Heart left ventricle (tissue), 16 donors: ENCODE measurements around the gene MAP4K1. TPM values are rescaled to one million over a fixed set of nuclear protein-coding genes. Genes with fewer than 3 reads are reported as not detected.

Source experiments
- ATAC-seq, 4 donors: fragments of 200-7000 bp; cut with Tn5 transposase; one replicate each; pipeline ENCODE4 v1.9.1; 2020 to 2022; ENCODE audit warnings: moderate library complexity in 4 of 4, mild to moderate bottlenecking in 3 of 4, moderate number of reproducible peaks in 1 of 4
- DNase-seq, 5 donors: peaks; one replicate each; pipeline ENCODE4 v3.0.0-alpha.2; 2020
- H3K27ac ChIP-seq, 12 donors: fragments of 200-600 bp; sonication (generic) in 4 of 12; one replicate each; pipeline versions ENCODE4 v1.5.0 to v1.8.0; 2016 to 2022; ENCODE audit warnings: mild to moderate bottlenecking in 2 of 12
- H3K27me3 ChIP-seq, 9 donors: fragments of 200-600 bp; sonication (generic) in 2 of 9; one replicate each; pipeline versions ENCODE4 v1.5.1 to v1.8.0; 2016 to 2022; ENCODE audit warnings: mild to moderate bottlenecking in 3 of 9
- H3K36me3 ChIP-seq, 9 donors: fragments of 200-600 bp; sonication (generic) in 2 of 9; one replicate each; pipeline versions ENCODE4 v1.5.0 to v1.8.0; 2018 to 2022; ENCODE audit warnings: mild to moderate bottlenecking in 2 of 9
- H3K4me1 ChIP-seq, 12 donors: fragments of 200-600 bp; sonication (generic) in 4 of 12; one replicate each; pipeline versions ENCODE4 v1.5.0 to v1.8.0; 2016 to 2022; ENCODE audit warnings: mild to moderate bottlenecking in 3 of 12
- H3K4me3 ChIP-seq, 12 donors: fragments of 200-600 bp; sonication (generic) in 4 of 12; one replicate each; pipeline versions ENCODE4 v1.5.0 to v1.8.0; 2017 to 2022; ENCODE audit warnings: mild to moderate bottlenecking in 9 of 12, moderate library complexity in 4 of 12
- H3K9me3 ChIP-seq, 12 donors: fragments of 200-600 bp; sonication (generic) in 4 of 12; one replicate each; pipeline versions ENCODE4 v1.5.0 to v1.8.0; 2016 to 2022; ENCODE audit warnings: mild to moderate bottlenecking in 1 of 12
- POLR2A ChIP-seq, 2 donors: fragments of 450-650 bp; IDR thresholded peaks; one replicate each; pipeline ENCODE4 v1.6.1; 2017; ENCODE audit warnings: antibody characterized with exemption in 2 of 2, mild to moderate bottlenecking in 2 of 2, moderate library complexity in 2 of 2
- WGBS, 4 donors: extraction: QIAGEN DNeasy Blood & Tissue Kit in 2 of 4; methylation state at CpG; one replicate each; pipeline versions ENCODE4 v1.1.5 to v1.1.7; 2013 to 2018; 5-methylcytosine and 5-hydroxymethylcytosine counted together
- intact Hi-C, 10 donors: fragments of 100-400 bp; cut with DNase I; formaldehyde crosslinking; loops; one replicate each; pipeline versions ENCODE4 v1.11.1 to v1.14.2; 2022
- polyA plus RNA-seq, 2 donors: library from polyadenylated mRNA; stranded (reverse); fragments of 200-250 nt; gene quantifications; one replicate each; pipeline ENCODE4 v1.2.3, GENCODE V29; 2013
- total RNA-seq, 9 donors: library from RNA; depleted of rRNA in 2 of 9; stranded (reverse); fragments of >200 nt in 2 of 9; fragmentation: NEBNext Ultra II Directional in 3 of 9; extraction: Animal tissue kit (Norgen Biotek cat#: 25700) in 3 of 9; gene quantifications; one replicate each; pipeline versions ENCODE4 v1.1.0 to v1.2.4, GENCODE V29; 2016 to 2023
- TF ChIP-seq, protein P1 (sequence below), 12 donors: fragments of 200-600 bp; sonication (generic) in 4 of 12; IDR thresholded peaks; one replicate each; pipeline versions ENCODE4 v1.5.0 to v1.8.0; 2018 to 2022; ENCODE audit warnings: antibody characterized with exemption in 12 of 12, mild to moderate bottlenecking in 5 of 12
- donor health status: ischemic (EF 13 %, LVEDD 7.1; RV severe dilation, severe dysfunction).
- donor health status: healthy with polysubstance abuse.
- donor health status: DM: no; HTN: yes; CAD: no.
- donor health status: DM: no; HTN: no; CAD: no.
- donor health status: ischemic (EF 25% LVEDD 6.9; RV normal size, moderate dysfunction).
- donor health status: ischemic (EF 25% LVEDD 5.7; RV mildly dilated, moderate dysfunction).
- donor health status: healthy.
- donor health status: DM: yes; HTN: yes; CAD: no.
- donor health status: ischemic (EF 35%, LVEDD 5.7; RV mildly dilated, moderate dysfunction).
- donor health status: nonischemic (EF 11% LVEDD 7.7; RV severe dilation, severe dysfunction).
- donor health status: DM: yes; HTN: yes; CAD: no.
- donor health status: PGD.
- donor health status: ischemic (EF 29% LVEDD 5.4; RV normal size, mild dysfunction).
- donor health status: nonischemic (EF 23%, LVEDD 6.1; RV moderate dilation, normal function).

The MAP4K1 gene
- total and polyA plus RNA-seq, 11 donors = 0.69 to 9.9 (median 2.7) TPM

DNA sequence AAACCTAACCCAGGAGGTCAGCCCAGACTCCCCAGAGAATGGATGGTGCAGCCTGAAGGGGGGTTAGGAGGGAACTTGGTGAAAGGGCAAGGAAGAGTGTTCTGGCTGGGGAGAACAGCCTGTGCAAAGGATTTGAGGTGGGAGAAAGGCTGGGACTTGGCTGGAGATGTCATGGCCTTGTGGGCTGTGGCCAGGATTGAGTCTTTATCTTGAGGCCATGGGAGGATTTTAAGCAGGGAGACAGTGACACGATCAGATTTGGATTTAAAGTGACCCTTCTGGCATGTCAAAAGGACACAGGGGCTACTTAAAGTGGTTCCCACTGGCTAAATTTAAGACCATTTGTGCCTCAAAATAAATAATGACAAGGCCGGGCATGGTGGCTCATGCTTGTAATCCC, 29.7 kb downstream of the MAP4K1 start:
- H3K27ac ChIP-seq = peak overlapping the region in 1 of 12 donors; percentile 38
- intact Hi-C loops = loop anchor here in 1 of 10 donors (10.0 kb wide), 1 partner anchor 153 kb away; the partner anchor contains the start of gene RYR1
- 67 to 83% (median 77%) methylated on average over 2 of the region's 2 CpGs for WGBS, 4 donors
- H3K9me3 ChIP-seq = no peaks in the 10 kb centered on the region
- H3K36me3 ChIP-seq = no peaks in the 10 kb centered on the region
- no peak for TF ChIP-seq POLR2A (IDR thresholded peaks at IDR 0.05)
- TF ChIP-seq, protein P1, sequence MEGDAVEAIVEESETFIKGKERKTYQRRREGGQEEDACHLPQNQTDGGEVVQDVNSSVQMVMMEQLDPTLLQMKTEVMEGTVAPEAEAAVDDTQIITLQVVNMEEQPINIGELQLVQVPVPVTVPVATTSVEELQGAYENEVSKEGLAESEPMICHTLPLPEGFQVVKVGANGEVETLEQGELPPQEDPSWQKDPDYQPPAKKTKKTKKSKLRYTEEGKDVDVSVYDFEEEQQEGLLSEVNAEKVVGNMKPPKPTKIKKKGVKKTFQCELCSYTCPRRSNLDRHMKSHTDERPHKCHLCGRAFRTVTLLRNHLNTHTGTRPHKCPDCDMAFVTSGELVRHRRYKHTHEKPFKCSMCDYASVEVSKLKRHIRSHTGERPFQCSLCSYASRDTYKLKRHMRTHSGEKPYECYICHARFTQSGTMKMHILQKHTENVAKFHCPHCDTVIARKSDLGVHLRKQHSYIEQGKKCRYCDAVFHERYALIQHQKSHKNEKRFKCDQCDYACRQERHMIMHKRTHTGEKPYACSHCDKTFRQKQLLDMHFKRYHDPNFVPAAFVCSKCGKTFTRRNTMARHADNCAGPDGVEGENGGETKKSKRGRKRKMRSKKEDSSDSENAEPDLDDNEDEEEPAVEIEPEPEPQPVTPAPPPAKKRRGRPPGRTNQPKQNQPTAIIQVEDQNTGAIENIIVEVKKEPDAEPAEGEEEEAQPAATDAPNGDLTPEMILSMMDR (IDR thresholded peaks at IDR 0.05) = no peak
- no peaks in the 10 kb centered on the region for H3K4me1 ChIP-seq
- no peak for ATAC-seq
- H3K27me3 ChIP-seq = peaks cover 0 to 8% (median 0%) of the 10 kb centered on the region in 9 donors
- no peak overlapping the region for H3K4me3 ChIP-seq
- DNase-seq = no peak

DNA sequence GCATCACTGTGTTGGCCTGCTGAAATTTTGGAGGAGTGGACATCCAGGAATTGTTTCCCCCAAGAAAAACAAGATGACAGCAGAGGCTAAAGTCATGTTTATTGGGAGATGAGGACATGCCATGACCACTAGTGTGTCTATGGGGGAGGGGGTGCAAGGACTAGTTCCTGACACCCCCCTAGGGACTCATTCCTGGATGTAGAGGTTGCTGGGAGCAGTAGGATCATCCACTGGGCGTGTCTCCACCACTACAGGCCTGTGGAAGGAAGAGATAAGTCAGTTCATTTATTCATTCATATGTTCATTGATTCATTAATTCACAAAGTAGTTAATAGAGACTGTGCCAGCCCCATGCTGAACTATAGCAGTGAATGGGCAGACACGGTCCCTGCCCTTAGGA, 30.2 kb downstream of the MAP4K1 start:
- Histone ChIP-seq H3K4me3 (no peak overlapping the region), H3K9me3 (no peaks in the 10 kb centered on the region), H3K27me3 (peaks cover 0 to 5% (median 0%) of the 10 kb centered on the region in 9 donors), H3K36me3 (no peaks in the 10 kb centered on the region), H3K27ac (peak overlapping the region in 1 of 12 donors; percentile 38), H3K4me1 (no peaks in the 10 kb centered on the region)
- ATAC-seq (peak in 2 of 4 donors; percentile 14 to 48), DNase-seq (no peak)
- no peak for TF ChIP-seq POLR2A (IDR thresholded peaks at IDR 0.05)
- TF ChIP-seq, protein P1 (IDR thresholded peaks at IDR 0.05) = no peak
- intact Hi-C loops = loop anchor here in 1 of 10 donors (10.0 kb wide), 1 partner anchor 153 kb away; the partner anchor contains the start of gene RYR1
- WGBS, 4 donors = 75 to 80% (median 75%) methylated on average over 2 of the region's 2 CpGs

DNA sequence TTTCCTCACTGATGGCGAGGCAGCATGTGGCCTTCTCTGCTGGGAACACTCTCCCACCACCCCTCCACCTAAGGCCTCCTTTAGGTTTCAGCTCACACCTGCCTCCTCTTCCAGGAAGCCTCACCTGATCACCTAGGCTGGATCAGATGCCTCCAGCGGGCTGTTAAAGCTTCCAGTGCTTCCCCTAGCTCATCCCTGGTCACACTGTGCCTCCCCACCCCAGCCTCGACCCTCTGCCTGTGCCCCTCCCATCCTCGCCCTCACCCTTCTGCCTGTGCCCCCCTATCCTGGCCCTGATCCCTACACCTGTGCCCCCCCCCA, 33.8 kb downstream of the MAP4K1 start:
- Histone ChIP-seq H3K4me1 (no peaks in the 10 kb centered on the region), H3K9me3 (no peaks in the 10 kb centered on the region), H3K36me3 (no peaks in the 10 kb centered on the region), H3K4me3 (no peak overlapping the region), H3K27me3 (no peaks in the 10 kb centered on the region), H3K27ac (no peak overlapping the region)
- TF ChIP-seq POLR2A (IDR thresholded peaks at IDR 0.05) = no peak
- TF ChIP-seq, protein P1 (IDR thresholded peaks at IDR 0.05) = no peak
- no peak for ATAC-seq
- DNase-seq = no peak
- intact Hi-C loops = loop anchor here in 1 of 10 donors (10.0 kb wide), 1 partner anchor 149 kb away; the partner anchor contains the start of gene RYR1
- 85 to 91% (median 88%) methylated on average over 4 of the region's 4 CpGs for WGBS, 4 donors

DNA sequence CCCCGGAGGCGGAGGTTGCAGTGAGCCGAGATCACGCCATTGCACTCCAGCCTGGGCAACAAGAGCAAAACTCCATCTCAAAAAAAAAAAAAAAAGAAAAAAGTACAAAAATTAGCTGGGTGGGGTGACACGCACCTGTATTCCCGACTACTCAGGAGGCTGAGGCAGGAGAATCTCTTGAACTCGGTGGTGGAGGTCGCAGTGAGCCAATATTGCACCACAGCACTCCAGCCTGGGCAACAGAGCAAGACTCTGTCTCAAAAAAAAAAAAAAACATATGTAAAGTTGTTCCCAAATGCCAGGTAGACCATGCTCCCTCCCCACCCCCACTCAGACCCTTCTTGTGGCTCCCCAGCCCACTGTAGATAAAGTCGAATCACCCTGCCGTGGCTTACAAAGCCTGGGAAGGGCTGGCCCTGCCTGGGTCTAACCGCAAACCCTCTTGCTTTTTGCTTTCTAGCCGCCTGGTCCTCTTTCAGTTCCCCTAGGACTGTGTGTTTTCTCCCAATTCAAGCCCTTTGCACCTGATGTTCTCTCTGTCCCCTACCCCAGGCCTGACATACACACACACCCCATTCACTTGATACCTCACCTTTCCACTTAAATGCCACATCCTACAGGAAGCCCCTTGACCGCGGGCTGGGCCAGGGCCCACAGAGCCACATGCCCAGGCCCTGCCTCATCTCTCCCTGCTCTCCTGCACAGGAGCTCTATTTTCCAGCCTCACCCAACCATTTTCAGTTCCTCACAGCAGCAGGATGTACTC, 34.4 kb downstream of the MAP4K1 start:
- TF ChIP-seq POLR2A (IDR thresholded peaks at IDR 0.05) = no peak
- TF ChIP-seq, protein P1 (IDR thresholded peaks at IDR 0.05) = no peak
- no peak overlapping the region for H3K27ac ChIP-seq
- H3K4me3 ChIP-seq = no peak overlapping the region
- no peak for DNase-seq
- WGBS, 4 donors = 89 to 91% (median 89%) methylated on average over 14 of the region's 14 CpGs
- H3K36me3 ChIP-seq = no peaks in the 10 kb centered on the region
- intact Hi-C loops = loop anchor here in 1 of 10 donors (10.0 kb wide), 1 partner anchor 149 kb away; the partner anchor contains the start of gene RYR1
- H3K27me3 ChIP-seq = no peaks in the 10 kb centered on the region
- no peaks in the 10 kb centered on the region for H3K4me1 ChIP-seq
- no peaks in the 10 kb centered on the region for H3K9me3 ChIP-seq
- ATAC-seq = no peak
